ENCODE data around the gene ZNF444. TPM values are rescaled to one million over a fixed set of nuclear protein-coding genes. Genes with fewer than 3 reads are reported as not detected.
"Not testable (repeated sequence)": the region's sequence is repeated elsewhere in the genome, so short reads cannot be mapped to it uniquely, and the experiment has no call there.

Gene ZNF444
- total and polyA plus RNA-seq, 2 of the 8 experiments (the other 6 are each of a cell fraction or from before 2014, with no cell fraction given), result 49.5 to 54.5 TPM

DNA sequence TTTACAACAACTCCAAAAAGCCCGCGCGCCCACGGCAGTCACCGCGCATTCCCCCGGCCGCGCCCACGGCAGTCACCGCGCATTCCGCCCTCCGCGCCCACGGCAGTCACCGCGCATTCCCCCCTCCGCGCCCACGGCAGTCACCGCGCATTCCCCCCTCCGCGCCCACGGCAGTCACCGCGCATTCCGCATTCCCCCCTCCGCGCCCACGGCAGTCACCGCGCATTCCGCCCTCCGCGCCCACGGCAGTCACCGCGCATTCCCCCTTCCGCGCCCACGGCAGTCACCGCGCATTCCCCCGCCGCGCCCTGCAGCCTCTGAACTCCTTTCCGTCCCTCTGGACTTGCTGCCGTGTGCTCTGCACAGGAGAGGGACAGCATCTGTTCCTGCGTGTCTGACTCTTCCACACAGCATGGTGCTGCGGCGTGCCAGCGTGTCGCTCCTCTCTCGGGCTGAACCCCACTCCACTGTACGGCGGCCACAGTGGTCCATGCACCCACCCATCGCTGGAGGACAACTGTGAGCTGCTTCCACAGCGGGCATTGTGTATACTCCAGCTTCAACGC lies 35.2 kb upstream of the ZNF444 start:
- Histone ChIP-seq H3K79me2 (ENCODE audit: control insufficient read depth in 1 of 2, insufficient read depth in 2 of 2, low read length in 2 of 2) (peaks cover 21 to 87% of the 10 kb centered on the region in 2 experiments), H3K79me1 (ENCODE audit: low read depth, low read length) (peaks cover 14% of the 10 kb centered on the region), H3K4me1 (replicated peaks in 1 of 4; ENCODE audit: control insufficient read depth in 3 of 4, insufficient read depth in 4 of 4, low read length in 3 of 4) (peaks cover 0 to 28% (median 19%) of the 10 kb centered on the region in 4 experiments; a peak in 6 of 7 replicates), H4K20me1 (replicated peaks in 1 of 2; ENCODE audit: control insufficient read depth in 1 of 2, insufficient read depth in 2 of 2, low read length in 2 of 2) (peaks cover 49 to 53% of the 10 kb centered on the region in 2 experiments)
- H3K36me3 ChIP-seq (ENCODE audit: control insufficient read depth in 2 of 4, insufficient read depth in 4 of 4, low read length in 3 of 4); H3K9ac ChIP-seq (replicated peaks in 1 of 4; ENCODE audit: extremely low read depth in 1 of 4, low read depth in 3 of 4, low read length in 3 of 4); H4K5ac ChIP-seq (ENCODE audit: insufficient read length, low read depth, low read length); H3K27ac ChIP-seq (ENCODE audit: low read depth, low read length); H3K23me2 ChIP-seq (ENCODE audit: low read depth, low read length); H2BK20ac ChIP-seq (ENCODE audit: low read length); DNase-seq (ENCODE audit: low read depth in 1 of 2, low spot score in 2 of 2); H4K91ac ChIP-seq (replicated peaks; ENCODE audit: insufficient read length, low read length); H3K9me3 ChIP-seq (ENCODE audit: insufficient read depth in 2 of 2, low read depth in 1 of 2, low read length in 1 of 2); H2BK15ac ChIP-seq (ENCODE audit: low read length); H2BK12ac ChIP-seq (ENCODE audit: low read depth, low read length); H3K18ac ChIP-seq (ENCODE audit: extremely low read depth, low read length); H2BK5ac ChIP-seq (ENCODE audit: low read depth, low read length); H3K14ac ChIP-seq (ENCODE audit: insufficient read length); H2AK5ac ChIP-seq (ENCODE audit: low read depth, low read length); H3K4ac ChIP-seq (replicated peaks; ENCODE audit: insufficient read length, low read depth, low read length); H4K8ac ChIP-seq (ENCODE audit: extremely low read depth, insufficient read depth, low read length); H2BK120ac ChIP-seq (replicated peaks; ENCODE audit: low read depth, low read length); H3K27me3 ChIP-seq (replicated peaks in 1 of 4; ENCODE audit: control insufficient read depth in 3 of 4, extremely low read depth in 1 of 4, insufficient read depth in 3 of 4, low read length in 3 of 4); H2AFZ ChIP-seq (ENCODE audit: low read length); FAIRE-seq; H3K4me3 ChIP-seq (ENCODE audit: extremely low read depth in 1 of 4, insufficient read depth in 2 of 4, low read depth in 3 of 4, low read length in 4 of 4); H3K23ac ChIP-seq (ENCODE audit: insufficient read length); H3K56ac ChIP-seq (replicated peaks; ENCODE audit: insufficient read length, low read depth, low read length); H3K4me2 ChIP-seq (ENCODE audit: insufficient read depth in 1 of 2, low read depth in 2 of 2, low read length in 2 of 2): not testable (repeated sequence)
- POLR2A ChIA-PET (ENCODE audit: partially characterized antibody), result interaction anchor here (1.3 to 6.0 kb wide), 4 partner anchors 14 to 42 kb away, joined by 3 to 51 read pairs (median 5); partner anchors contain the start of gene ZNF787
- CTCF ChIA-PET (ENCODE audit: partially characterized antibody), result interaction anchor here (1.0 to 2.6 kb wide), 14 partner anchors 11 to 384 kb away, joined by 3 to 12 read pairs (median 5); partner anchors contain the start of gene ZNF444
- WGBS, 2 experiments (ENCODE audit: extremely low coverage in 1 of 2, insufficient coverage in 1 of 2, insufficient read length in 1 of 2, insufficient replicate concordance in 2 of 2, low coverage in 1 of 2, low lambda C conversion rate in 2 of 2, missing lambda C conversion rate in 1 of 2), result 92% methylated on average over 29 of the region's 61 CpGs; no CpG with 5 or more reads in 1 of the 2 experiments

Data from H1 (cell line).